Liver (tissue), 3 donors: Measurements from ENCODE around the gene LIPH.

Experiments
- CTCF ChIP-seq: fragments of 150-350 bp; IDR thresholded peaks from 2 replicates; pipeline ENCODE4 v1.5.1; 2017; ENCODE audit warnings: improper control_type of control experiment, low read depth, low read length; ENCODE audit not compliant: missing input control
- HNF4A ChIP-seq, 2 donors: conservative IDR thresholded peaks; 2 replicates each; pipeline ENCODE4 v1.6.1; 2016; ENCODE audit warnings: antibody characterized with exemption in 2 of 2, mild to moderate bottlenecking in 2 of 2
- JUND ChIP-seq, 2 donors: IDR thresholded peaks; 2 replicates each; pipeline ENCODE4 v1.6.1; 2016; ENCODE audit warnings: antibody characterized with exemption in 2 of 2
- SP1 ChIP-seq: IDR thresholded peaks from 2 replicates; pipeline ENCODE4 v1.6.1; 2018; ENCODE audit warnings: antibody characterized with exemption, mild to moderate bottlenecking
- donor health status: healthy.
- donor health status: healthy.

GRCh38 chr3:185469542-185469941 is 82.8 kb downstream of the LIPH start:
- TF ChIP-seq SP1 = no peak
- no peak for TF ChIP-seq CTCF
- no peak for TF ChIP-seq HNF4A (conservative IDR thresholded peaks at IDR 0.05)
- no peak for TF ChIP-seq JUND (IDR thresholded peaks at IDR 0.05)
